Medulla oblongata (tissue), 1 donor: ENCODE measurements around the gene CLDN10.
A peak's percentile ranks its signal among the peaks of the same experiment; 100 is the strongest.
"Not testable (repeated sequence)": the region's sequence is repeated elsewhere in the genome, so short reads cannot be mapped to it uniquely, and the experiment has no call there.

Source experiments
- DNase-seq: peaks from one replicate; pipeline ENCODE4 v3.0.0-alpha.2; 2015; ENCODE audit errors: extremely low spot score

CLDN10 gene, protein sequence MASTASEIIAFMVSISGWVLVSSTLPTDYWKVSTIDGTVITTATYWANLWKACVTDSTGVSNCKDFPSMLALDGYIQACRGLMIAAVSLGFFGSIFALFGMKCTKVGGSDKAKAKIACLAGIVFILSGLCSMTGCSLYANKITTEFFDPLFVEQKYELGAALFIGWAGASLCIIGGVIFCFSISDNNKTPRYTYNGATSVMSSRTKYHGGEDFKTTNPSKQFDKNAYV

DNA sequence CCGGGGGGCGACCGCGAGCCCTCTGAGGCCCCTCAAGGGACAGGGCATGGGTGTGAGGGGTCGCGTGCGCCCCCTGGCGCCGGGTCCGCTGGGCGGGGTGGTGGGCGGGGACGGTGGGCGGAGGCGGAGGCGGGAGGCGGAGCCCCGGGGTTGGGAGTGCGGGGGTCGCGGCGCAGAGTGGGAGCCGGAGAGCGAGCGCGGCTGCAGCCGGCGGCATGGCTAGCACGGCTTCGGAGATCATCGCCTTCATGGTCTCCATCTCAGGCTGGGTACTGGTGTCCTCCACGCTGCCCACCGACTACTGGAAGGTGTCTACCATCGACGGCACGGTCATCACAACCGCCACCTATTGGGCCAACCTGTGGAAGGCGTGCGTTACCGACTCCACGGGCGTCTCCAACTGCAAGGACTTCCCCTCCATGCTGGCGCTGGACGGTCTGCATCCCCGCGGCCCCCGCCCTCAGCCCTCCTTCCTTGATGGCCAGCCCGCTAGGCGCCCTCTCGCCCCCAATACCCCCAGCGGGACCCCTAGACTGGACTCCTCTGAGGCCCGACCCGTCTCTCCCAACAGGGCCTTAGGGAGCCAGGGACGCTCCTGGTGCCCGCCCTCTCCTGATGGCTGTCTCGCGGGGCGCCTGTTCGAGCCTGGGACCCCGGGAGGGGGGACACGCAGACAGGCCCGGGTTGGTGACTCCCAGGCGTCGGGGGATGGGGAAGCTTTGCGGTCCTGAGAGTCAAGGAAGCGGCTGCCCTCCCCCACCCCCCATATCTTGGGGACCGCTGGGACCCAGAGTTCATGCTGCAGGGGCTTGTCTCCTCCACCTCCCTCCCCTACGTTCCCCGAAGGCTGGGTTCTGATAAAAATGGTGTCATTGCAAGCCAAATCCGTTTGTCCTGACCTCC is at the start of gene CLDN10:
CLDN10 (plus strand) TSS at position 182 of the 903 bp plus-strand sequence; CDS start at position 216, 34 bp downstream.
- no peak for DNase-seq

DNA sequence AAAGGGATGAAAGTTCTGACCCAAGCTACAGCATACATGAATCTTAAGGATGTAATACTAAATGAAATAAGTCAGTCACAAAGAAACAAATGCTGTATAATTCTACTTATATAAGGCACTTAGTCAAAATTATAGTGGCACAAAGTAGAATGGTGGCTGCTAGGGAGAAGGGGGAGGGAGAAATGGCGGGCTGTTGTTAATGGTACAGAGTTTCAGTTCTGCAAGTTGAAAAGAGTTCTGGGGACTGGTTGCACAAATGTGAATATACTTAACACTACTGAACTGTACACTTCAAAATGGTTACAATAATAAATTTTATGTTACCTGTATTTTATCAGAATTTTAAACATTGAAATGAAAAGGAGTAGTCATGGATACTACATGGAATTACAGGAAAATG is 48.9 kb upstream of the CLDN10 start:
- no peak for DNase-seq

DNA sequence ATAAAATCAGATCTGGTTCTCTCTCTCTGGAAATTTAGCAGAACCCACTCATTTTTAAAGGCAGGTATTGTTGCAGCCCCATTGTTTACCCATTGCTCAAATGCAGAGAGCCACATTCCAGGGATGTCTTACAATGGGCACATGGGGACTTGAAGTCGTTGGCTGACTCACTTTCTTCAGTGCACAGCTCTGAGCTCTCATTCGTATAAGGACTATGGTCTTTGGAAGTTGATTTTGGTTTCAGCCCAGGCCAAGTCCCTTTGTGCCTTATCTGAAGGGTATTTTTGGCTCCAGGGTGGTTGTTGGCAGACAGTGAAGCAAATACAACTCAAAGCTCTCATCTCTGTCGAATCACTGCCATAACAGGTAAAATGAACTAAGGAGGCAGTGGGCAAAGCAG is 47.3 kb upstream of the CLDN10 start:
- no peak for DNase-seq

DNA sequence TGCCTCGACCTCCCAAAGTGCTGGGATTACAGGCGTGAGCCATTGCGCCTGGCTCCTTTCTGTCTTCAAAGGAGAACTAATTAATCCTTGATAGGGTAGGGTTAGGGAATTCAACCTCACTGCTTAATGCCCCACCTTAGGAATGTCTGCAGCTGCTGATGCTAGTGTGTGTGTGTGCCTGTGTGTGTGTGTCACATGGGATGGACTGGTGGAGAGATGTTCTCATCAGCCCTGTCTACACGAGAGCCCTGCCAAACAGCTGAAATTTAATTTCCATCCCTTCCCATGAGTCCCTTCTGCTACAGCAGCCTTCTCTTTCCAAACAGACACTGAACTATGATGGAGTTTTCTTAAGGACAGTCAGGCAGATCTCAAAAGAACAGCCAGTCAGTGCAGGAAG is 46.5 kb upstream of the CLDN10 start:
- no peak for DNase-seq

DNA sequence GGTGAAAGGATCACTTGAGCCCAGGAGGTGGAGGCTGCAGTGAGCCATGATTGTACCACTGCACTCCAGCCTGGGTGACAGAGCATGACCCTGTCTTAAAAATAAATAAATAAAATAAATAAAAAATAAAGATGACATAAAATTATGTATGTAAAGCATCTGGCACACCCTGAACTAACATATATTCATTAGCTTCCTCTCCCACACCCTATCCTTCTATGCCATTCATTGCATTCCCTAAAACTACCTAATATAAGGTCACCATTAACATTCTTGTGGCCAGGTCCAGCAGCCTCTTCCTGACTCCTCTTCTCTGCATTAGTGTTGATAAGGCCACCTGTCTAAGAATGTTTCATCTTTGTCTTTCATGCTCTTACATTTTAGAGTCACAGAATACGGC is 44.5 kb upstream of the CLDN10 start:
- DNase-seq = no peak

DNA sequence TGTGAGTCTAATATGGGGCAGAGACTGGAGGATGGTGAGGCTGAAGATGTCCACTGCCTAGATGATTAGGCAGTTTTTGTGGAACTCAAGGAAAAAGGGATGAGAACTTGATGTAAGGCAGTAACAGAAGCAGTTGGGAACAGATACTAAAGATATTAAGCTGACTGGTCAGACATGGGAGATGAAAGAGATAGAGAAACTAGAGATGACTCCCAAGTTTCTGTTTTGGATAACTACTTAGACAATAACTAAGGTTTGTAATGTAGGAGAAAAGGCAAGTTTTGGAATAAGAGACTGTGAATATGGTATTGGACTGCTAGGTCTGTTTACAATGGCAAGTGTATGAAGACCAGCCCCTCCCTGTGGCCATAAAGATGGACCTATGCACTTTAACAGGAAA is 43.5 kb upstream of the CLDN10 start:
- no peak for DNase-seq

DNA sequence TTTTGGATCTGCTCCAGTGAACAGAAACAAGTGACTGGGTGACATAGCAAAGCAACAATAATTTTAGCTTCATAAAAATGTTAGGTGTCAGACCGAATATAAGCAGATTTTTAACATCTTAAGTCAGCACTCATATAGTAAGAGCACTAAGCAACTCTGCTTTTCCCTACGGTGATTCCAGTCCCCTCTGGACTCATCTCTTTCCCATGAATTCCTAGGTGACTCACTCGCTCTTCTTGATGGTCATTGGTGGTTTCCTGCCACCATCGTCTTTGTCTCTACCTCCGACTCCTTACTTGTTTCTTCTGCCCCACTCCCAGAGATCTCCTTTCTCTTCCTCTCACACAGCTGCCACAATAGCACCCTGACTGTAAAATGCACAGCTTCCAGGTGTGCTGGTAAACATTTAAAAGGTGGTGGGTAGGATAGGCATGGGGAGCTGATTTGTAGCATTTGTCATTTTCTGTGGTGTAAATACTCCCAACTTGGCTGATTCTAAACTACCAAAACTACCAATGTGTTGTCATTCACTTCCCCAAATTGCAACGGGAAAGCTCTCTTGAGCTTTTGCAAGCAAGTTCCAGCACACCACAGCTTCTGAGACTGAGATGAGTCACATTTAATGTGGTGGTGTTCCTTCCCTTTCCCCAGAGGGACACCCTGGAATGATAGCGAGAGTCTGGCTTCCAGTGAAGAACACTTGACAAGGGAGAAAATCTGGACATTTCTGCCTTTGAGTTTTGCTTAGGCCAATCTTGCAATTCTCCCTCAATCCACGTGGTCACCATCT is 42.8 kb upstream of the CLDN10 start:
- DNase-seq = no peak

DNA sequence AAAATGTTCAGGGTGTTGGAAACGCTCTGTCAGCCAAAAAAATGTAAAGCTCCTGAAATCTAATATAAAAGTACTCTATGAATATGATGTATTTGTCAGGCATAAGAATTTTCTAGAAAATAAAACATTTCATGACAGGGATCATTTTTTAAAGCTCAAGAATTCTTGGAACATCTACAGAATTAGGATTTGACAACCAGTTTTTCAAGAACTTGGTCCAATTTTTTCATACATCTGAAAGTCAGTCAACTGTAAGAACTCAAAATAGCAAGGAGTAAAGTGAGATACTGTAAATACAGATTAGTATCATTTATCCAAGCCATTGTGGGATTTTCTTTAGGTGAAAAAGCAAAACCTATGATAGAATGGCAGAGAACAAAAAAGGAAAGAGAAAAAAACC is 41.6 kb upstream of the CLDN10 start:
- DNase-seq = no peak

DNA sequence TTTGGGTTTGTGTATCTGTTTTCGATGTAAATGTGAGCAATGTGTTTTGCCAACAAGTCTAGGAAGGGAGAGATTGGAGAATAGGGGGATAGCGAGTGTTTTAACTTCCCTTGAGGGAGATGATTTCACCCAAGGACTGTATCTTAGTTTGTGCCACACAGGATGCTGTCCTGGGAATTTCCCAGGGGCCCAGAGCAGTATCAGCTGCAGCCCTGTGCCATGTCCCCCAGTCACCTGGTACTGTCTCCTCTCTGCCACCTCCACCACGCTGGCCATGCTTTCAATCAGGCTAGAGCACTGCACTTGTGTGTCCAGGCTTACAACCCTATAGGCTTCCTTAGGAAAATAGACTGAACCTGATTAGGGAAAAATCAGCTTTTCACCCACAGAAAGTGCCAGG is 40.1 kb upstream of the CLDN10 start:
- no peak for DNase-seq

DNA sequence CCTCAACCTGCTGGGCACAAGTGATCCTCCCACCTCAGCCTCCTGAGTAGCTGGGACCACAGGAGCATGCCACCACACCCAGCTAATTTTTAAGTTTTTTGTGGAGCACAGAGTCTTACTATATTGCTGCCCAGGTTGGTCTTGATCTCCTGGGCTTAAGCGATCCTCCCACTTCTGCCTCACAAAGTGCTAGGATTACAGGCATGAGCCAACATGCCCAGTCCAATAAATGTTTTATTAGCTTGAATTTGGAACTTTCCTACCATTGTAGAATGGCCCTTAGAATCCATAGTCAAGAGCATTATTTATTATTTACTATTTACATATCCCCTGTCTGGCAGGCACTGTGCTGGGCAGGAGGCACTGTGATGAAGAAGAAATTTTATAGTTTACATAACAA is 39.6 kb upstream of the CLDN10 start:
- DNase-seq = no peak

DNA sequence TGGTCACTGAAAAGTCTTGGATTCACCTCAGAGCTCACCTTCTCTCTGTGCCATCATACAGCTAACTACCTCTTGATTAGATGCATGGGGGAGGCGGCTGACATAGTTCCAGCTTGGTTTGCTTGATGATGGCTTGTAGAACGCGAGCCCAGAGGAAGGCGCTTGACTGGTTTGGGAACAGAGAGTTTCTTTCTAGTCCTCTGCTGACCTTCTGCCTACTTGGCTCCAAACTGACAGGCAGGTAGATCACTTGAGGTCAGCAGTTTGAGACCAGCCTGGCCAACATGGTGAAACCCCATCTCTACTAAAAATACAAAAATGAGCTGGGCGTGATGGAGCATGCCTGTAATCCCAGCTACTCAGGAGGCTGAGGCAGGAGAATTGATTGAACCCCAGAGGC is 36.9 kb upstream of the CLDN10 start:
- DNase-seq = not testable (repeated sequence)

DNA sequence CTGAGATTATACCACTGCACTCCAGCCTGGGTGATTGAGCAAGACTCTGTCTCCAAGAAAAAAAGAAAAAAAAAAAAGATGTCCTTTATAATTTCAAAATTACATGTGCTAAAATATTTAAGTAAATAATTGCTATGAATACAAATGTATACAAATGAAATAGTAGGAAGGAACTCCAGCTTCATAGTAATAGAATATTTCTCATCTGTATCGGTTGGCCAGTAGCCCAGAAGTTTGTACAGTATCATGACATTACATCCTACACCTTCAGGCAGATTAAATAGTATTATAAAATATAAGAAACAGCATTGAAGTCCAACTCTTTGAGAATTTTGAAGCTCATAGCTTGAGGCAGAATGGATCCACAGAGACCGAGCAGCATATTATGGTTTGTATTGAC is 36.5 kb upstream of the CLDN10 start:
- DNase-seq = no peak

DNA sequence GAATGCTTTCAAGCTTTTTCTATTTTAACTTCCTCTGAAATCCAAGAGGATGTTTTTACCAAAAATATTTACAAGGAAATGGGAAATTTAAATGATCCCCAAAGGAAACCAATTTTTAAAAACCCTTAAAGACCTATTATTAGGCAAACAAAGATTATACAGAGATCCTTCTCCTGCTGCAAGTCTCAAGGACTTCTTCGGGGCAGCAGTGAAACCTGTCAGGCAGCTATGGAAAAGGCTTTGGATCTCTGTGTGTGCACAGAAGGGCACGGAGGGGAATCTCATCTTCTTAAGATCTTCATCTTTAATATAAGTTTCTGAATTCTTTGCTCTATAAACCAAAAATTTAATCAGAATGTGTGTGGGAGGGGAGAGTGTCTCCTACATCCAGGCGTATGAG is 36.0 kb upstream of the CLDN10 start:
- no peak for DNase-seq

DNA sequence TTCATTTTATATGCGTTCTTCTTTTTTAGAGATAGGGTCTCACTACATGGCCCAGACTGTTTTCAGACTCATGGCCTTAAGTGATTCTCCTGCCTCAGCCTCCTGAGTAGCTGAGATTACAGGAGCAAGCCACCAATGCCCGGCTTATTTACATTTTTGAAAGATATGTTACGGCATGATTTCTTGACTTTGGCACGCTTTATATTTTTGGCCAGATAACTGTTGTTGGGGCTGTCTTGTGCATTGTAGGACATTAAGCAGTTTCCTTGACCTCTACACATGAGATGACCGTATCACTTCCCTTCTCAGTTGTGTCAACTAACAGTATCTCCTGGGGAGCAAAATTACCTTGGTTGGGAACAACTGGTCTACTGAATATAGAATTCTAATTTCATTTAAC is 28.9 kb upstream of the CLDN10 start:
- no peak for DNase-seq

DNA sequence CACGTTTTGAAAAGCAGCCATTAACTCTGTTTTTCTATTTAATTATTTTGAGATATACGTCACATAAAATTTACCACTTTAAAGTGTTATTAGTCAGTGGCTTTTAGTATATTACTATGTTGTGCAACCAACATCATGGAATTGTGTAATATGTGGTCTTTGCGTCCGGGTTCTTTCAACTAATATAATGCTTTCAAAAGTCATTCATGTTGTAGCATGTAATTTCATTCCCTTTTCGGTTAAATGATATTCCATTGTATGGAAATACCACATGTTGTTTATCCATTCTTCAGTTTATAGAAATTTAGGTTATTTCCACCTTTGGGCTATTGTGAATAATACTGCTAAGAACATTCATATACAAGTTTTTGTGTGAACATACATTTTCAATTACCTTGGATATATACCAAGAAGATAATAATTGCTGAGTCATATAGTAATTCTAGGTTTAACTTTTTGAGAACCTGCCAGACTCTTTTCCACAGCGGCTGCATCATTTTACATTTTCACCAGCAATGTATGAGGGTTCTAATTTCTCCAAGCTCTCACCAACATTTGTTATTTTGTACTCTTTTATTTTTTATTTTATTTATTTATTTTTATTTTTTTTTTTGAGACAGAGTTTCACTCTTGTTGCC is 28.1 kb upstream of the CLDN10 start:
- DNase-seq = no peak

DNA sequence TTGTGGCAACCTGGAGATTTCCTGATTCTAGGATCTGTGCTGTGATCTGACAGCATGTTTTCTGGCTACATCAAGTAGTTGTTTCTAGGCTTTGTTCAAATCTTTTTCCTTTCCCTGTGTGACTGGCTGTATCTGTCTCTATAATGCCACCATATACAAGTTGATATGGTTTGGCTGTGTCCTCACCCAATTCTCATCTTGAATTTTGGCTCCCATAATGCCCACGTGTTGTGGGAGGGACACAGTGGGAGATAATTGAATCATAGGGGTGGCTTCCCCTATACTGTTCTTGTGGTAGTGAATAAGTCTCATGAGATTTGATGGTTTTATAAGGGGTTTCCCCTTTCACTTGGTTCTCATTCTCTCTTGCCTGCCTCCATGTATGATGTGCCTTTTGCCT is 24.6 kb upstream of the CLDN10 start:
- no peak for DNase-seq

DNA sequence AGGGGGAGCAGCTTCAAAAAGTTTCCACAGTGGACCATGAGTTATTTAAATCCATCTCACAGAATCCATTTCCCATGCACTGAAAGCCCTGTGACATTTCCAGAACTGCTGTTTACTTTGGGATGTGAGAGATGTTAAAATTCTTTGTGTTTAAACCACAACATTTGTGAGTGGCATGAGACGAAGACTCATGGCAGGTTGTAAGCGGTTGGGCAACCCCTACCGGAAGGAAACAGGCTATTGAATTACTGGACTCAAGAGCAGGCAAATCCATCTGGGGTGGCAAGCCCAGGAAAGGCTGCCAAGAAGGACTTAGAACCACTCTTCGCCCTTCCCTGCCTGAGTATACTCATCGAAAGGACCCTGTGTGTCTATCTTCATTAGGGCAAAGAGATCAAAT is 22.3 kb upstream of the CLDN10 start:
- peak; percentile 19 for DNase-seq

DNA sequence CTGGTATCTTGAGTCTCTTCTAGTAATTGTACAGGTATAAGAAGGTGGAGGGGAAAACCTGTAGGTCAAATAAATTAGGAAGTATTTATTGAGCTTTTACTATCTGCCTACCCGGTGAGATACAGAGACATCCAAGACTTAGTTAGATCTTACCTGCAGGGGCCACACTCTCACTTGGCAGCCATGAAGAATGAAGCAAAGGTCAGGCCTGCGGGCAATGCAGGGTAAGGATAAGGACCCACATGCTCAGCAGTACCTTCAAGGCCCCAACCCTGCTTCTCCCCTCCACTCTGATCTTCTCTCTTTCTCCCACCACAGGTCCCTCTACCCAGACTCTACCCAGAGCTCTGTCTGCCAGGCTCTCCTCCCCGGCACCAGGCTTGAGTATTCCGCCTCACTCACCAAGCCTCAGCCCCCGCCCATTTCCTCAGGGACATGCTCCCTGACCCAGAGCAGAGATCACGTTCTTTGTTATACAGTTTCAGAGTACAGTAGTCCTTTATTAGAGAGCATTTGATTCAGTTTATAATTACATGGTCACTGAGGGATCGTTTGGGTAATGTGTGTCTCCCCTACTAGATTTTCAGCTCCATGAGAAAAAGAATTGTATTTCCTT is 18.9 kb upstream of the CLDN10 start:
- DNase-seq = no peak

DNA sequence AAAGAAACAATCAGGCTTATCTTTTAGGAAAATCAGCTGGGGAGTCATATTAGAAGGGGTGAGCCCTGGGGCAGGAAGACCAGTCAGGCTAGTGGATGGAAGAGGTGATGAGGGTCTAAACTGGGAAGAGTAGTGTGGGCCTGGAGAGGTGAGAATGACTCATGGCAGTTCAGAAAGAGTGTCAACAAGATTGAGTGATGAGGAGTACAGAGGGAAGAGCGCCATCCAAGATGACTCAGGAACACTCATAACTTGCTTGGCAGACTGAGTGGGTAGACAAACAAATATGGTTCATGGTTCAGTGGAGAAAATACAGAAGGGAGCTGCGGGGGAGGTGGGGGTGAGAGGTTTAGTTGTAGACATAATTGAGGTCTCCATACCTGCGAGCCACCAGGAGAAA is 17.3 kb upstream of the CLDN10 start:
- DNase-seq = no peak

DNA sequence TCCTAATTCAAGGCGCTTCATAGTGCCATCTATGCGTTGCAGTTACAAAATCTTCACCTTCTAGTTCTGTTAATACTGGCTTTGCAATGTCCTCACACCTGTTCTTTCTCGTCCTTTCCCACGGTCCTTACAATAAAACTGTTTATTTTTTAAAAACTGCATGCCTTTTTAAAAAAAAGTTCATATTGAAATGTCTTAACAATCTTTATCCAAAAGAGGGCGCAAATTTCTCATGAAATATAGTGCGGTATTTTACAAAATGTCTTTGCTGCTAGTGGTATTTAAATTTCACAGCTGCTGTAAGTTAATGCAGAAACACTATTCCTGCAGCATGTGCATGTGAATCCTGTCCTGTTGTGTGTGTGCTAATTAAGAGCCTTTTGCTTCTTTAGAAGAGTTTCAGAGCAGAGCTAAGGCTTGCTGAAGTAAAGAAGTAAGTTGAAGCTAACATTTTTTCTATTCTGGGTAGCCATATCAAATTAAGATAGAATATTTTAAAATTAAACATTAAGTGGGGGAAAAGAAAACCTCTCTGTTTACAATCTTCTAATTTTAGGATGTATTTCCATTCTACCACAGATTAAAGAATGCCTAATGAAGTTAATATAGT is 15.8 kb upstream of the CLDN10 start:
- no peak for DNase-seq

DNA sequence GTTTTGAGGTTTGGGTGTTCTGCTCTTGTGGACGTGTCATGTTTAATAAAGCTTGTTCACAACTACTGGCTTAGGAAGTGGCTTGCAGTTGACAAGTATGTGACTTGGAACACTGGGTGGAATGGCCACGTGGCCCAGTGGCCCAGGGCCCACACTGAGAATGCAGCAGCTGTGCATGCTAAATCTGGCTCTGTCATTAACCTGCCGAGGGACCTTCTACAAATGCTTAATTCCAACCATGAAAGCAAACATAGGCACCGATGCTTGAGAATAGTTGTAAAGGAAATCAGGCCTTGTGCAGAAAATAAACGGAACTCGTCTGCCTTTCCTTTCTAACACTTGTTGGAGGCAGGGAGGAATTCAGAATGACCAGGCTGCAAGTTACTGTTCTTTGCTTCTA is 11.6 kb upstream of the CLDN10 start:
- peak; percentile 47 for DNase-seq
